Mucosa of descending colon (tissue), 3 donors: Measurements from ENCODE around the gene HNRNPAB. TPM values are rescaled to one million over a fixed set of nuclear protein-coding genes. Genes with fewer than 3 reads are reported as not detected.

Experiments used
- ATAC-seq: fragments of 200-7000 bp; cut with Tn5 transposase; one replicate; pipeline ENCODE4 v1.9.1; 2020; ENCODE audit warnings: mild to moderate bottlenecking, moderate library complexity
- DNase-seq, 3 donors: peaks; one replicate each; pipeline ENCODE4 v3.0.0-alpha.2; 2020
- H3K36me3 ChIP-seq: fragments of 200-600 bp; one replicate; pipeline ENCODE4 v1.8.0; 2021; ENCODE audit warnings: low read depth, mild to moderate bottlenecking
- H3K4me1 ChIP-seq: fragments of 200-600 bp; one replicate; pipeline ENCODE4 v1.8.0; 2021; ENCODE audit warnings: low read depth, mild to moderate bottlenecking
- H3K4me3 ChIP-seq: fragments of 200-600 bp; one replicate; pipeline ENCODE4 v1.8.0; 2021; ENCODE audit warnings: mild to moderate bottlenecking
- H3K9me3 ChIP-seq: fragments of 200-600 bp; one replicate; pipeline ENCODE4 v1.8.0; 2021; ENCODE audit warnings: mild to moderate bottlenecking
- CTCF ChIP-seq: fragments of 200-600 bp; IDR thresholded peaks from one replicate; pipeline ENCODE4 v1.8.0; 2022; ENCODE audit warnings: antibody characterized with exemption, mild to moderate bottlenecking
- intact Hi-C, 2 donors: fragments of 100-400 bp; cut with DNase I in 1 of 2; cut with micrococcal nuclease in 1 of 2; formaldehyde crosslinking; loops; one replicate each; pipeline versions ENCODE4 v1.11.0 to v1.11.1; 2022; cut with DNase I, micrococcal nuclease
- total RNA-seq, 3 donors: library from RNA; stranded (reverse); fragmentation: NEBNext Ultra II Directional in 2 of 3; extraction: Animal tissue kit (Norgen Biotek cat#: 25700) in 2 of 3; gene quantifications; one replicate each; pipeline versions ENCODE4 v1.2.1 to v1.2.4, GENCODE V29; 2021 to 2023
- donor health status: DM: no; HTN: no; CAD: no; lungs with moderate emphysema.
- donor health status: DM: no; HTN: no; CAD: no.
- donor health status: DM: no; HTN: yes; CAD: no.

The HNRNPAB gene
- total RNA-seq, 3 donors from 2014 or later: 209 to 327 (median 244) TPM

- TF ChIP-seq CTCF: no peak
- Histone ChIP-seq H3K4me3 (no peak overlapping the region), H3K9me3 (no peaks in the 10 kb centered on the region), H3K36me3 (no peaks in the 10 kb centered on the region), H3K4me1 (peaks cover 13% of the 10 kb centered on the region)
- ATAC-seq: no peak
- peak in 2 of 3 donors; percentile 20 to 32 for DNase-seq
- intact Hi-C loops: no loop called here
These were observed 38.1 kb downstream of the HNRNPAB start for GRCh38 chr5:178242416-178242815.

GRCh38 chr5:178244576-178244975 lies 40.2 kb downstream of the HNRNPAB start:
- ATAC-seq: no peak
- no peak for TF ChIP-seq CTCF
- Histone ChIP-seq H3K4me3 (no peak overlapping the region), H3K36me3 (no peaks in the 10 kb centered on the region), H3K4me1 (no peaks in the 10 kb centered on the region), H3K9me3 (no peaks in the 10 kb centered on the region)
- intact Hi-C loops: no loop called here
- no peak for DNase-seq

GRCh38 chr5:178245389-178245788 lies 41.1 kb downstream of the HNRNPAB start:
- H3K4me1 ChIP-seq: no peaks in the 10 kb centered on the region
- no peak for DNase-seq
- H3K36me3 ChIP-seq: no peaks in the 10 kb centered on the region
- H3K9me3 ChIP-seq: no peaks in the 10 kb centered on the region
- no peak for ATAC-seq
- no peak for TF ChIP-seq CTCF
- H3K4me3 ChIP-seq: no peak overlapping the region
- intact Hi-C loops: no loop called here

- no peaks in the 10 kb centered on the region for H3K4me1 ChIP-seq
- no peak overlapping the region for H3K4me3 ChIP-seq
- DNase-seq (peak in 1 of 3 donors; percentile 16), ATAC-seq (peak; percentile 19)
- intact Hi-C loops: no loop called here
- H3K36me3 ChIP-seq: no peaks in the 10 kb centered on the region
- TF ChIP-seq CTCF: no peak
- no peaks in the 10 kb centered on the region for H3K9me3 ChIP-seq
These were observed 42.4 kb downstream of the HNRNPAB start for GRCh38 chr5:178246624-178247279.

- Histone ChIP-seq H3K4me3 (no peak overlapping the region), H3K9me3 (no peaks in the 10 kb centered on the region), H3K36me3 (no peaks in the 10 kb centered on the region), H3K4me1 (no peaks in the 10 kb centered on the region)
- no peak for TF ChIP-seq CTCF
- intact Hi-C loops: no loop called here
- DNase-seq (peak in 1 of 3 donors; percentile 26), ATAC-seq (no peak)
These were observed 43.4 kb downstream of the HNRNPAB start for GRCh38 chr5:178247481-178248456.
